HepG2 (cell line): ENCODE results near the gene ULK3. TPM values are rescaled to one million over a fixed set of nuclear protein-coding genes. Genes with fewer than 3 reads are reported as not detected.

Source experiments
- ATAC-seq: fragments of 200-7000 bp; cut with Tn5 transposase; 3 replicates; pipeline ENCODE4 v1.9.1; 2020; ENCODE audit warnings: mild to moderate bottlenecking, moderate library complexity
- BruUV-seq: library from RNA; stranded (reverse); fragments of 400-500 nt; replicated peaks from 2 replicates; lab custom pipeline; 2021; lab: Mats Ljungman, UMichigan
- CTCF ChIA-PET: fragments of 300-600 bp; formaldehyde crosslinking; extraction: SDS; loops from one replicate; lab custom pipeline; 2021; ENCODE audit warnings: low total read pairs, inconsistent platforms, low intra/inter-chr PET ratio; lab: Yijun Ruan, JAX
- POLR2A ChIA-PET: fragments of 350-600 bp; sonication (Branson Sonifier 250); formaldehyde crosslinking; loops from one replicate; lab custom pipeline; 2020; ENCODE audit warnings: antibody characterized with exemption, inconsistent platforms; lab: Yijun Ruan, JAX
- DNase-seq: peaks from one replicate; pipeline ENCODE4 v3.0.0-alpha.2; 2015; ENCODE audit warnings: low spot score
- FAIRE-seq: peaks from 3 replicates; lab custom pipeline; 2011; peaks lifted over from hg19 to GRCh38; lab: Jason Lieb, UNC
- H2AFZ ChIP-seq: one replicate; pipeline ENCODE4 v1.6.1; 2011; ENCODE audit warnings: low read length, inconsistent platforms
- H3K27ac ChIP-seq: fragments of 300-600 bp; 3 replicates; pipeline ENCODE4 v1.8.0; 2011; ENCODE audit warnings: mixed run types, mild to moderate bottlenecking, mixed read lengths, low read length, inconsistent platforms; ENCODE audit not compliant: insufficient read depth; ENCODE audit errors: extremely low read length
- H3K27me3 ChIP-seq, 2 experiments: fragments of 200-600 bp in 1 of 2; 2 replicates in 1 of 2; 3 replicates in 1 of 2; pipeline versions ENCODE4 v1.6.0 to v1.8.0; 2011; ENCODE audit warnings: low read length in 2 of 2, mild to moderate bottlenecking in 2 of 2, moderate library complexity in 2 of 2, inconsistent platforms in 1 of 2; ENCODE audit not compliant: insufficient read depth in 2 of 2, control insufficient read depth in 1 of 2
- H3K36me3 ChIP-seq, 2 experiments: fragments of 200-600 bp in 1 of 2; replicated peaks in 1 of 2; 2 replicates in 1 of 2; 3 replicates in 1 of 2; pipeline versions ENCODE4 v1.5.1 to v1.8.0; 2011; ENCODE audit warnings: low read length in 2 of 2, inconsistent platforms in 1 of 2; ENCODE audit not compliant: insufficient read depth in 2 of 2, control insufficient read depth in 1 of 2
- H3K4me1 ChIP-seq: 2 replicates; pipeline ENCODE4 v1.5.1; 2012; ENCODE audit warnings: low read length, inconsistent platforms; ENCODE audit not compliant: insufficient read depth
- H3K4me2 ChIP-seq: 2 replicates; pipeline ENCODE4 v1.6.0; 2011; ENCODE audit warnings: low read depth, low read length, inconsistent platforms
- H3K4me3 ChIP-seq, 3 experiments: fragments of 200-600 bp in 1 of 3; sonication (generic), shearing (Covaris generic) in 1 of 3; replicated peaks in 1 of 3; 2 replicates each; pipeline ENCODE4 v1.5.1; 2011 to 2016; ENCODE audit warnings: low read length in 3 of 3, inconsistent platforms in 2 of 3, low read depth in 2 of 3, mild to moderate bottlenecking in 2 of 3, control low read depth in 1 of 3, mixed read lengths in 1 of 3; ENCODE audit not compliant: insufficient read depth in 1 of 3
- H3K79me2 ChIP-seq: one replicate; pipeline ENCODE4 v1.6.1; 2011; ENCODE audit warnings: low read length, inconsistent platforms; ENCODE audit not compliant: insufficient read depth
- H3K9ac ChIP-seq: 2 replicates; pipeline ENCODE4 v1.6.0; 2011; ENCODE audit warnings: mild to moderate bottlenecking, low read depth, low read length, inconsistent platforms; ENCODE audit not compliant: insufficient read depth
- H3K9me3 ChIP-seq: 2 replicates; pipeline ENCODE4 v1.5.1; 2012; ENCODE audit warnings: mild to moderate bottlenecking, low read length
- H4K20me1 ChIP-seq: 2 replicates; pipeline ENCODE4 v1.6.0; 2011; ENCODE audit warnings: inconsistent platforms, mild to moderate bottlenecking, low read length, moderate library complexity; ENCODE audit not compliant: insufficient read depth
- EHMT2 ChIP-seq: fragments of 200-600 bp; sonication (generic); IDR thresholded peaks from 2 replicates; pipeline ENCODE4 v1.7.0; 2017; ENCODE audit warnings: antibody characterized with exemption, low read depth, low read length, borderline replicate concordance
- KDM2A ChIP-seq: sonication (generic); formaldehyde crosslinking; IDR thresholded peaks from 2 replicates; pipeline ENCODE4 v1.4.0; 2020; ENCODE audit warnings: low read depth, missing genetic modification reagents, borderline replicate concordance
- NFKB2 ChIP-seq: sonication (generic); formaldehyde crosslinking; IDR thresholded peaks from 2 replicates; pipeline ENCODE4 v1.4.0; 2020; ENCODE audit warnings: missing genetic modification reagents, borderline replicate concordance
- ZNF224 ChIP-seq: sonication (generic); formaldehyde crosslinking; IDR thresholded peaks from 2 replicates; pipeline ENCODE4 v1.5.0; 2020; ENCODE audit warnings: mild to moderate bottlenecking, missing genetic modification reagents
- ZSCAN25 ChIP-seq: sonication (generic); formaldehyde crosslinking; IDR thresholded peaks from 2 replicates; pipeline ENCODE4 v1.8.0; 2022; ENCODE audit warnings: mild to moderate bottlenecking, missing genetic modification reagents
- WGBS: methylation state at CpG from one replicate; pipeline ENCODE4 v1.1.6; 2017; ENCODE audit warnings: low lambda C conversion rate; 5-methylcytosine and 5-hydroxymethylcytosine counted together
- in situ Hi-C: cut with HindIII; loops from 2 replicates; pipeline ENCODE4 v1.10.0; 2017; ENCODE audit warnings: low pct_unique_long_range_greater_than_20kb; ENCODE audit not compliant: extremely low pct_ligation_motif_present
- intact Hi-C: fragments of 100-400 bp; cut with micrococcal nuclease; formaldehyde crosslinking; loops from one replicate; pipeline ENCODE4 v1.10.0; 2022; ENCODE audit not compliant: unreplicated experiment
- polyA plus RNA-seq, 8 experiments: library from polyadenylated mRNA; depleted of rRNA in 3 of 8; stranded (reverse) in 7 of 8; unstranded in 1 of 8; fragments of >200 nt; fragmentation: Illumina TruSeq in 4 of 8; extraction: Trizol in 4 of 8; gene quantifications; 2 replicates each; pipeline versions ENCODE4 v1.2.1 to v1.2.3, GENCODE V29; 2011 to 2016; ENCODE audit warnings: low read depth in 4 of 8, missing spikeins in 1 of 8, mixed read lengths in 1 of 8; ENCODE audit not compliant: insufficient read depth in 1 of 8
- total RNA-seq, 5 experiments: library from RNA; depleted of rRNA; stranded (reverse); fragments of >200 nt; fragmentation: Illumina TruSeq; extraction: Trizol; gene quantifications; 2 replicates each; pipeline ENCODE4 v1.2.3, GENCODE V29; 2016; ENCODE audit warnings: low read depth in 1 of 5
- TF ChIP-seq, protein P1 (sequence below), 2 experiments: IDR thresholded peaks; 2 replicates each; pipeline ENCODE4 v1.6.1; 2011 to 2012; ENCODE audit warnings: low read length in 2 of 2, borderline replicate concordance in 1 of 2, low read depth in 1 of 2, mild to moderate bottlenecking in 1 of 2, moderate library complexity in 1 of 2
- TF ChIP-seq, protein P2 (sequence below): fragments of 450-650 bp; IDR thresholded peaks from 2 replicates; pipeline ENCODE4 v1.6.1; 2016
- TF ChIP-seq, protein P3 (sequence below): sonication (generic); formaldehyde crosslinking; IDR thresholded peaks from one replicate; pipeline ENCODE4 v1.5.1; 2020; ENCODE audit warnings: mild to moderate bottlenecking, missing genetic modification reagents; ENCODE audit errors: not compliant biosample characterization

ULK3 gene
- total and polyA plus RNA-seq, 2 of the 13 experiments (the other 11 are each of a cell fraction or from before 2014, with no cell fraction given) = 15.2 to 23.7 TPM

- no peak within 1 kb of the TSS for H3K9ac ChIP-seq
- H3K27ac ChIP-seq = no peak within 1 kb of the TSS
- ChIA-PET POLR2A (no interaction called here), CTCF (no interaction called here)
- peak; percentile 36; the same call in 2 of the 3 replicates for ATAC-seq
- H3K4me3 ChIP-seq = peak within 1 kb of the TSS in 1 of 3 experiments; percentile 16; a peak in 1 of 6 replicates
- intact Hi-C loops (no loop called here), in situ Hi-C loops (no loop called here)
- no peaks in the 10 kb centered on the region for H3K79me2 ChIP-seq
- WGBS = 22% methylated on average over 21 of the region's 44 CpGs
- H4K20me1 ChIP-seq = no peaks in the 10 kb centered on the region; the same call in 1 of the 2 replicates
- peaks cover 2% of the 10 kb centered on the region for H3K4me1 ChIP-seq
- peaks cover 5 to 62% of the 10 kb centered on the region in 2 experiments; a peak in 4 of 5 replicates for H3K27me3 ChIP-seq
- no peak for FAIRE-seq
- no peaks in the 10 kb centered on the region for H3K36me3 ChIP-seq
- H3K9me3 ChIP-seq = no peaks in the 10 kb centered on the region
- no peak within 1 kb of the TSS for H3K4me2 ChIP-seq
- no peak for DNase-seq
- BruUV-seq = no TSS peak
- no peak within 1 kb of the TSS for H2AFZ ChIP-seq
- TF ChIP-seq ZSCAN25 (CRISPR knock-in tag) = no peak
- TF ChIP-seq KDM2A = 0 out of 2 replicates have a peak, but pooled peaks have one; percentile 25
- TF ChIP-seq, protein P1, sequence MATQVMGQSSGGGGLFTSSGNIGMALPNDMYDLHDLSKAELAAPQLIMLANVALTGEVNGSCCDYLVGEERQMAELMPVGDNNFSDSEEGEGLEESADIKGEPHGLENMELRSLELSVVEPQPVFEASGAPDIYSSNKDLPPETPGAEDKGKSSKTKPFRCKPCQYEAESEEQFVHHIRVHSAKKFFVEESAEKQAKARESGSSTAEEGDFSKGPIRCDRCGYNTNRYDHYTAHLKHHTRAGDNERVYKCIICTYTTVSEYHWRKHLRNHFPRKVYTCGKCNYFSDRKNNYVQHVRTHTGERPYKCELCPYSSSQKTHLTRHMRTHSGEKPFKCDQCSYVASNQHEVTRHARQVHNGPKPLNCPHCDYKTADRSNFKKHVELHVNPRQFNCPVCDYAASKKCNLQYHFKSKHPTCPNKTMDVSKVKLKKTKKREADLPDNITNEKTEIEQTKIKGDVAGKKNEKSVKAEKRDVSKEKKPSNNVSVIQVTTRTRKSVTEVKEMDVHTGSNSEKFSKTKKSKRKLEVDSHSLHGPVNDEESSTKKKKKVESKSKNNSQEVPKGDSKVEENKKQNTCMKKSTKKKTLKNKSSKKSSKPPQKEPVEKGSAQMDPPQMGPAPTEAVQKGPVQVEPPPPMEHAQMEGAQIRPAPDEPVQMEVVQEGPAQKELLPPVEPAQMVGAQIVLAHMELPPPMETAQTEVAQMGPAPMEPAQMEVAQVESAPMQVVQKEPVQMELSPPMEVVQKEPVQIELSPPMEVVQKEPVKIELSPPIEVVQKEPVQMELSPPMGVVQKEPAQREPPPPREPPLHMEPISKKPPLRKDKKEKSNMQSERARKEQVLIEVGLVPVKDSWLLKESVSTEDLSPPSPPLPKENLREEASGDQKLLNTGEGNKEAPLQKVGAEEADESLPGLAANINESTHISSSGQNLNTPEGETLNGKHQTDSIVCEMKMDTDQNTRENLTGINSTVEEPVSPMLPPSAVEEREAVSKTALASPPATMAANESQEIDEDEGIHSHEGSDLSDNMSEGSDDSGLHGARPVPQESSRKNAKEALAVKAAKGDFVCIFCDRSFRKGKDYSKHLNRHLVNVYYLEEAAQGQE (IDR thresholded peaks at IDR 0.05; ENCODE audit: borderline replicate concordance in 1 of 2, low read depth in 1 of 2, low read length in 2 of 2) = peak; percentile 72 to 92
- TF ChIP-seq ZNF224 = no peak
- TF ChIP-seq, protein P2, sequence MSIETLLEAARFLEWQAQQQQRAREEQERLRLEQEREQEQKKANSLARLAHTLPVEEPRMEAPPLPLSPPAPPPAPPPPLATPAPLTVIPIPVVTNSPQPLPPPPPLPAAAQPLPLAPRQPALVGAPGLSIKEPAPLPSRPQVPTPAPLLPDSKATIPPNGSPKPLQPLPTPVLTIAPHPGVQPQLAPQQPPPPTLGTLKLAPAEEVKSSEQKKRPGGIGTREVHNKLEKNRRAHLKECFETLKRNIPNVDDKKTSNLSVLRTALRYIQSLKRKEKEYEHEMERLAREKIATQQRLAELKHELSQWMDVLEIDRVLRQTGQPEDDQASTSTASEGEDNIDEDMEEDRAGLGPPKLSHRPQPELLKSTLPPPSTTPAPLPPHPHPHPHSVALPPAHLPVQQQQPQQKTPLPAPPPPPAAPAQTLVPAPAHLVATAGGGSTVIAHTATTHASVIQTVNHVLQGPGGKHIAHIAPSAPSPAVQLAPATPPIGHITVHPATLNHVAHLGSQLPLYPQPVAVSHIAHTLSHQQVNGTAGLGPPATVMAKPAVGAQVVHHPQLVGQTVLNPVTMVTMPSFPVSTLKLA = peak; percentile 64
- TF ChIP-seq EHMT2 = peak; percentile 59; the same call in 1 of the 2 replicates
- TF ChIP-seq NFKB2 (CRISPR knock-in tag) = peak; percentile 49; the same call in 1 of the 2 replicates
- TF ChIP-seq, protein P3, sequence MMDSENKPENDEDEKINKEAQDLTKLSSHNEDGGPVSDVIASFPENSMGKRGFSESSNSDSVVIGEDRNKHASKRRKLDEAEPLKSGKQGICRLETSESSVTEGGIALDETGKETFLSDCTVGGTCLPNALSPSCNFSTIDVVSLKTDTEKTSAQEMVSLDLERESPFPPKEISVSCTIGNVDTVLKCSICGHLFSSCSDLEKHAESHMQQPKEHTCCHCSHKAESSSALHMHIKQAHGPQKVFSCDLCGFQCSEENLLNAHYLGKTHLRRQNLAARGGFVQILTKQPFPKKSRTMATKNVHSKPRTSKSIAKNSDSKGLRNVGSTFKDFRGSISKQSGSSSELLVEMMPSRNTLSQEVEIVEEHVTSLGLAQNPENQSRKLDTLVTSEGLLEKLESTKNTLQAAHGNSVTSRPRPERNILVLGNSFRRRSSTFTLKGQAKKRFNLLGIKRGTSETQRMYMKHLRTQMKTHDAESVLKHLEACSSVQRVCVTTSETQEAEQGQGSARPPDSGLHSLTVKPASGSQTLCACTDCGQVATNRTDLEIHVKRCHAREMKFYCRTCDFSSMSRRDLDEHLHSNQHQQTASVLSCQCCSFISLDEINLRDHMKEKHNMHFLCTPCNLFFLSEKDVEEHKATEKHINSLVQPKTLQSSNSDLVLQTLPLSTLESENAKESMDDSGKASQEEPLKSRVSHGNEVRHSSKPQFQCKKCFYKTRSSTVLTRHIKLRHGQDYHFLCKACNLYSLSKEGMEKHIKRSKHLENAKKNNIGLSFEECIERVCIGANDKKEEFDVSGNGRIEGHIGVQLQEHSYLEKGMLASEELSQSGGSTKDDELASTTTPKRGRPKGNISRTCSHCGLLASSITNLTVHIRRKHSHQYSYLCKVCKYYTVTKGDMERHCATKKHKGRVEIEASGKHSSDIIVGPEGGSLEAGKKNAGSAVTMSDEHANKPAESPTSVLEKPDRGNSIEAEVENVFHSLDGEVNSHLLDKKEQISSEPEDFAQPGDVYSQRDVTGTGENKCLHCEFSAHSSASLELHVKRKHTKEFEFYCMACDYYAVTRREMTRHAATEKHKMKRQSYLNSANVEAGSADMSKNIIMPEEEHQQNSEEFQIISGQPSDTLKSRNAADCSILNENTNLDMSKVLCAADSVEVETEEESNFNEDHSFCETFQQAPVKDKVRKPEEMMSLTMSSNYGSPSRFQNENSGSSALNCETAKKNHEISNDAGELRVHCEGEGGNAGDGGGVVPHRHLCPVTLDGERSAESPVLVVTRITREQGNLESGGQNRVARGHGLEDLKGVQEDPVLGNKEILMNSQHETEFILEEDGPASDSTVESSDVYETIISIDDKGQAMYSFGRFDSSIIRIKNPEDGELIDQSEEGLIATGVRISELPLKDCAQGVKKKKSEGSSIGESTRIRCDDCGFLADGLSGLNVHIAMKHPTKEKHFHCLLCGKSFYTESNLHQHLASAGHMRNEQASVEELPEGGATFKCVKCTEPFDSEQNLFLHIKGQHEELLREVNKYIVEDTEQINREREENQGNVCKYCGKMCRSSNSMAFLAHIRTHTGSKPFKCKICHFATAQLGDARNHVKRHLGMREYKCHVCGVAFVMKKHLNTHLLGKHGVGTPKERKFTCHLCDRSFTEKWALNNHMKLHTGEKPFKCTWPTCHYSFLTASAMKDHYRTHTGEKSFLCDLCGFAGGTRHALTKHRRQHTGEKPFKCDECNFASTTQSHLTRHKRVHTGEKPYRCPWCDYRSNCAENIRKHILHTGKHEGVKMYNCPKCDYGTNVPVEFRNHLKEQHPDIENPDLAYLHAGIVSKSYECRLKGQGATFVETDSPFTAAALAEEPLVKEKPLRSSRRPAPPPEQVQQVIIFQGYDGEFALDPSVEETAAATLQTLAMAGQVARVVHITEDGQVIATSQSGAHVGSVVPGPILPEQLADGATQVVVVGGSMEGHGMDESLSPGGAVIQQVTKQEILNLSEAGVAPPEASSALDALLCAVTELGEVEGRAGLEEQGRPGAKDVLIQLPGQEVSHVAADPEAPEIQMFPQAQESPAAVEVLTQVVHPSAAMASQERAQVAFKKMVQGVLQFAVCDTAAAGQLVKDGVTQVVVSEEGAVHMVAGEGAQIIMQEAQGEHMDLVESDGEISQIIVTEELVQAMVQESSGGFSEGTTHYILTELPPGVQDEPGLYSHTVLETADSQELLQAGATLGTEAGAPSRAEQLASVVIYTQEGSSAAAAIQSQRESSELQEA (CRISPR knock-in tag) = no peak
Measured at GRCh38 chr15:74826364-74826819, 16.6 kb downstream of the ULK3 start, which contains the start of gene CPLX3. Gene CPLX3, plus strand, starts transcription at chr15:74826627. Its CDS starts 77 bp downstream, at chr15:74826704.
